Aorta (tissue), 5 donors: ENCODE data around the gene DCLRE1A. TPM values are rescaled to one million over a fixed set of nuclear protein-coding genes. Genes with fewer than 3 reads are reported as not detected.
"Not testable (repeated sequence)": the region's sequence is repeated elsewhere in the genome, so short reads cannot be mapped to it uniquely, and the experiment has no call there.

Experiments
- ATAC-seq: fragments of 200-7000 bp; cut with Tn5 transposase; one replicate; pipeline ENCODE4 v1.9.1; 2022; ENCODE audit warnings: moderate library complexity; ENCODE audit not compliant: low FRiP score
- DNase-seq, 2 donors: peaks; one replicate each; pipeline ENCODE4 v3.0.0-alpha.2; 2020
- H3K27ac ChIP-seq, 2 donors: one replicate each; pipeline ENCODE4 v1.5.1; 2013; ENCODE audit warnings: low read length in 2 of 2, mild to moderate bottlenecking in 2 of 2, moderate library complexity in 2 of 2, control low read depth in 1 of 2, inconsistent platforms in 1 of 2, low read depth in 1 of 2
- H3K27me3 ChIP-seq, 2 donors: one replicate each; pipeline ENCODE4 v1.6.1; 2013; ENCODE audit warnings: control low read depth in 1 of 2, low read length in 1 of 2, mild to moderate bottlenecking in 1 of 2, moderate library complexity in 1 of 2; ENCODE audit not compliant: insufficient read depth in 2 of 2, control insufficient read depth in 1 of 2
- H3K36me3 ChIP-seq, 2 donors: one replicate each; pipeline ENCODE4 v1.6.1; 2013; ENCODE audit warnings: control low read depth in 1 of 2, low read length in 1 of 2, mild to moderate bottlenecking in 1 of 2; ENCODE audit not compliant: insufficient read depth in 2 of 2, control insufficient read depth in 1 of 2
- H3K4me1 ChIP-seq, 2 donors: one replicate each; pipeline ENCODE4 v1.6.1; 2013; ENCODE audit warnings: low read length in 2 of 2, control low read depth in 1 of 2, mild to moderate bottlenecking in 1 of 2, moderate library complexity in 1 of 2; ENCODE audit not compliant: insufficient read depth in 2 of 2, control insufficient read depth in 1 of 2
- H3K4me3 ChIP-seq, 2 donors: one replicate each; pipeline ENCODE4 v1.5.1; 2013; ENCODE audit warnings: low read length in 2 of 2, control low read depth in 1 of 2, mild to moderate bottlenecking in 1 of 2
- H3K9me3 ChIP-seq: one replicate; pipeline ENCODE4 v1.6.1; 2013; ENCODE audit warnings: mild to moderate bottlenecking, low read length; ENCODE audit not compliant: control insufficient read depth
- WGBS, 2 donors: extraction: QIAGEN DNeasy Blood & Tissue Kit; methylation state at CpG; one replicate each; pipeline ENCODE4 v1.1.7; 2013; 5-methylcytosine and 5-hydroxymethylcytosine counted together
- intact Hi-C, 2 donors: fragments of 100-400 bp; cut with DNase I; formaldehyde crosslinking; loops; one replicate each; pipeline versions ENCODE4 v1.14.2 to v1.15.0; 2022
- polyA plus RNA-seq, 2 donors: library from polyadenylated mRNA; stranded (reverse); fragments of 200-250 nt; gene quantifications; one replicate each; pipeline ENCODE4 v1.2.3, GENCODE V29; 2013
- total RNA-seq, 2 donors: library from RNA; stranded (reverse); fragmentation: NEBNext Ultra II Directional; extraction: Animal tissue kit (Norgen Biotek cat#: 25700); gene quantifications; one replicate each; pipeline ENCODE4 v1.2.1, GENCODE V29; 2021
- donor health status: healthy with polysubstance abuse.
- donor health status: Bipolar disorder and iron deficiency.
- donor health status: DM: no; HTN: no; CAD: no.
- donor health status: DM: no; HTN: no; CAD: no.
- donor health status: DM: yes; HTN: yes; CAD: no.

The DCLRE1A gene
- total and polyA plus RNA-seq, 4 donors, result 1.9 to 3.8 (median 2.7) TPM

DNA sequence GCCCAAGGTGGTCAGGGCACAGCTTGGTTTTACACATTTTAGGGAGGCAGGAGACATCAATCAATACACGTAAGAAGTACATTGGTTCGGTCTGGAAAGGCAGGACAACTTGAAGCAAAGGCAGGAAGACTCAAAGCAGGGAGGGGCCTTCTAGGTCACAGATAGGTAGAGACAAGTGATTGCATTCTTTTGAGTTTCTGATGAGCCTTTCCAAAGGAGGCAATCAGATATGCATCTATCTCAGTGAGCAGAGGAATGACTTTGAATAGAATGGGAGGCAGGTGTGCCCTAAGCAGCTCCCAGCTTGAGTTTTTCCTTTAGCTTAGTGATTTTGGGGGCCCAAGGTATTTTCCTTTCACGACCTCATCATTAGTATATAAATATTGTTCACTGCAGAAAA lies 32.6 kb downstream of the DCLRE1A start:
- intact Hi-C loops, H3K9me3 ChIP-seq, H3K4me3 ChIP-seq, ATAC-seq, H3K27ac ChIP-seq, H3K27me3 ChIP-seq, DNase-seq, H3K4me1 ChIP-seq, H3K36me3 ChIP-seq: not testable (repeated sequence)
- WGBS, 2 donors, result 78 to 88% methylated on average over 3 of the region's 3 CpGs

DNA sequence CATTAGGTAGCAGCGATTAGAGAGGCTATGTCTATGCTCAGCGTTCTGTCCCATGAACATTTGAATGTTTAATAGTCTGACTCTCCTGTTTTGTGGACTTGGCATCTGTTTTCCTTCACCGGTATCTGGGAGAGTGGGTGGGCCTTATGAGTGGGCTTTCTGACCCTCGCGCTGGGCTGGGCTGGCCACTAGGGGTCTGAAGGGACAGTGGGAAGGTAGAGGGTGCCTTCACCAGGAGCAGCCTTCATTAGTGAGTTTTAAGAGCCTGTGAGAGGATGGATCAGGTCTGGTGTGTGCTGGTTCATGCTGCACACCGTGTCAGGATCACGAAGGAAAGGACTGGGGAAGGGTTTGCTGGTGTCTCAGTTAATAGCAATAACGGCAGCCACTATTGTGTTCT lies 33.4 kb downstream of the DCLRE1A start:
- no peaks in the 10 kb centered on the region for H3K36me3 ChIP-seq
- 59 to 64% methylated on average over 8 of the region's 8 CpGs for WGBS, 2 donors

DNA sequence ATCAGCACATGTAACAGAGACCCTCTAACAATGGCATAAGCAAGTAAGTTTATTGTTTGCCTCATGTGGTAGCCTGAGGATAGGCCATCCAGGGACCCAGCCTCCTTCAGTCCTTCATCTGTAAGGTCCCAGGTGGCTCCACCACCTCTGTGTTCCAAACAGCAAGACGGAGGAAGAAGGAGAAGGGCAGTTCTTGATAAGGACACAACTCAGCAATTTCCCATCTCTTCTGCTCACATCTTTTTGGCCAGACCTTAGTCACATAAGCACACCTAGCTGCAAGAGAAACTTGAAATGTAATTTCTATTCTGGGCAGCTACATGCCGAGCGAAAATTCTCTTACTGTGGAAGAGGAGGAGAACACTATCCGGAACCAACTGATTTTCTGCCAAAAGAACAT lies 33.9 kb downstream of the DCLRE1A start:
- no peak for DNase-seq
- no peaks in the 10 kb centered on the region for H3K27me3 ChIP-seq
- H3K27ac ChIP-seq, result no peak overlapping the region
- no peaks in the 10 kb centered on the region for H3K36me3 ChIP-seq
- no peak overlapping the region for H3K4me3 ChIP-seq
- 66 to 75% methylated on average over 4 of the region's 4 CpGs for WGBS, 2 donors
- no peaks in the 10 kb centered on the region for H3K4me1 ChIP-seq
- intact Hi-C loops, result no loop called here
- H3K9me3 ChIP-seq, result no peaks in the 10 kb centered on the region
- no peak for ATAC-seq

More for the DNA sequence above, 33.4 kb downstream of the DCLRE1A start:
- DNase-seq (no peak), ATAC-seq (no peak)
- Histone ChIP-seq H3K27ac (no peak overlapping the region), H3K4me1 (no peaks in the 10 kb centered on the region), H3K9me3 (no peaks in the 10 kb centered on the region), H3K4me3 (no peak overlapping the region), H3K27me3 (no peaks in the 10 kb centered on the region)
- intact Hi-C loops, result no loop called here

DNA sequence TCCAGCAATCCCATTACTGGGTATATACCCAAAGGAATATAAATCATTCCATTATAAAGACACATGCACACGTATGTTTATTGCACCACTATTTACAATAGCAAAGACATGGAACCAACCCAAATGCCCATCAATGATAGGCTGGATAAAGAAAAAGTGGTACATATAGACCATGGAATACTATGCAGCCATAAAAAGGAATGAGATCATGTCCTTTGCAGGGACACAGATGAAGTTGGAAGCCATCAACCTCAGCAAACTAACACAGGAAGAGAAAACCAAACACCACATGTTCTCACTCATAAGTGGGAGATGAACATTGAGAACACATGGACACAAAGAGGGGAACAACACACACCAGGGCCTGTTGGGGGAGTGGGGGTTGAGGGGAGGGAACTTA lies 39.2 kb downstream of the DCLRE1A start:
- H3K4me1 ChIP-seq, H3K27me3 ChIP-seq, ATAC-seq, H3K4me3 ChIP-seq, H3K27ac ChIP-seq, intact Hi-C loops, DNase-seq, H3K36me3 ChIP-seq, H3K9me3 ChIP-seq: not testable (repeated sequence)
- 94% methylated on average over 1 of the region's 1 CpG for WGBS, 2 donors

DNA sequence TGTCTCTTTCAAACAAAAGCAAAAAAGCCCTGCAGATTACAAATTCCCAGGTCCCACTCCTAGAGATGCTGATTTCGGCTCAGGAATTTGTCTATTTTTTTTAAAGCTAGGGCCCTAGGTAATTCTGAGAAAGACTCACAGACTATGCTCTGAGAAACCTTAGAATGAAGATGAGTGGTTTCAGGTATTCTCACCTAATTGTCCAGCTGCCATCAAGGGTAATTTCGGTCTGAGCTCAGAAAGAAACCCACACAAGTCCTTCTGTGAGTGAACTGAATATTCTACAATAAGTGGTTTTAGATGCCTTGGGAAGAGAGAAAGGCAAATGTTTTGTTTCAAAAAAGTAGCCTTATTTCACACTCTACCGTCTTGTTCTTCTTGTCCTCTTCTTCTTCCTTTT lies 45.7 kb downstream of the DCLRE1A start:
- ATAC-seq, result no peak
- intact Hi-C loops, result no loop called here

DNA sequence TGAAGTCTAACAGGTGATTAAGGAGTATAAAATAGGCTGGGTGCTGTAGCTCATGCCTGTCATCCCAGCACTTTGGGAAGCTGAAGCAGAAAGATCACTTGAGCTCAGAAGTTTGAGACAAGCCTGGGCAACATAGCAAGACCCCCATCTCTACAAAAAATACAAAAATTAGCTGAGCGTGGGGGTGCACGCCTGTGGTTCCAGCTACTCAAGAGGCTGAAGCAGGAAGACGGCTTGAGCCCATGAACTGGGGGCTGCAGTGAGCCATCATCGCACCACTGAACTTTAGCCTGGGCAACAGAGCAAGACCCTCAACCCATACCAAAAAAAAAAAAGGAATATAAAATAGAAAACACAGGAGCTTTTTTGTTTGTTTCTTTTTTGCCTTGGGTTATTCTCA lies 47.4 kb downstream of the DCLRE1A start:
- H3K4me1 ChIP-seq, result no peaks in the 10 kb centered on the region
- H3K27me3 ChIP-seq, result peaks cover 0 to 1% of the 10 kb centered on the region in 2 donors
- no peak overlapping the region for H3K4me3 ChIP-seq
- no peak for ATAC-seq
- no peak overlapping the region for H3K27ac ChIP-seq
- intact Hi-C loops, result no loop called here
- WGBS, 2 donors, result 95 to 97% methylated on average over 4 of the region's 4 CpGs
- no peak for DNase-seq
- H3K36me3 ChIP-seq, result no peaks in the 10 kb centered on the region
- H3K9me3 ChIP-seq, result no peaks in the 10 kb centered on the region

More for the DNA sequence above, 45.7 kb downstream of the DCLRE1A start:
- no peak for DNase-seq
- H3K4me1 ChIP-seq, result no peaks in the 10 kb centered on the region
- no peaks in the 10 kb centered on the region for H3K27me3 ChIP-seq
- H3K9me3 ChIP-seq, result no peaks in the 10 kb centered on the region
- 81 to 85% methylated on average over 3 of the region's 3 CpGs for WGBS, 2 donors
- H3K4me3 ChIP-seq, result no peak overlapping the region
- no peak overlapping the region for H3K27ac ChIP-seq
- no peaks in the 10 kb centered on the region for H3K36me3 ChIP-seq

DNA sequence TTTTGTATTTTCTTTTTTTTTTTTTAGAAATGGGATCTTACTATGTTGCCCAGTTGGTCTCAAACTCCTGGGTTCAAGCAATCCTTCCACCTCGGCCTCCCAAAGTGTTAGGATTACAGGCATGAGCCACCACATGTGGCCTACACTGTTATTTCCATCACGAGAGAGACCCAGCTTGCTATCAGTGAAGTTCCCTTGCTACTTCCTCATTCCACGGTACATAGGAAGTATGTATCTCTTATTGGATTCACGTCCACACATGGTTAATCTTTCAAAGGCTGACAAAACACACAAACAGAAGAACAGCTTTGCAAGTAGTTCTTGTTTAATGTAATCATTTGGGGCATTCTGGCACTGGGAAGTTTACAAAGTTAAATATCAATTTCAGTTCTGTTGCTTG lies 50.9 kb downstream of the DCLRE1A start:
- intact Hi-C loops, result no loop called here
- Histone ChIP-seq H3K4me1 (no peaks in the 10 kb centered on the region), H3K36me3 (no peaks in the 10 kb centered on the region), H3K4me3 (no peak overlapping the region), H3K9me3 (no peaks in the 10 kb centered on the region), H3K27ac (no peak overlapping the region), H3K27me3 (peaks cover 0 to 1% of the 10 kb centered on the region in 2 donors)
- DNase-seq (no peak), ATAC-seq (no peak)
- WGBS, 2 donors, result 78 to 84% methylated on average over 4 of the region's 4 CpGs

DNA sequence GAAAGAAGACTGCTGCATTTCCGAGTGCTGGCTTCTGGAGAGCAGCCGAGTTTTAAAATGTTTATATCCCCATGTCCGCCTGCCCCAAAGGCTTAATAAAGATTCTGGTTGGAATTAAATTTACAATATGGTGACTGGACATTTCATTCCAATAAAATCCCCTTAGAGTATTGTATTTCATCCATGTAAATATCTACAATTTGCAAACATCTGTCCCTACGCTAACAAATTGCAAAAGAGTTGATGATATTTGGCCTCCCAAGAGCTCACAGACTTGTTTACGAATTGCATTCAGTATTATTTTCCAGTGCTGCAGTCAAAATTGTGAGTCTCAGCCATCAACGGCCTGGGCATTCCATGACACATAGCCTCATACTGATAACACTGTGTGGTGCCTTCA lies 52.3 kb downstream of the DCLRE1A start:
- Histone ChIP-seq H3K27ac (no peak overlapping the region), H3K4me3 (no peak overlapping the region), H3K4me1 (no peaks in the 10 kb centered on the region), H3K36me3 (no peaks in the 10 kb centered on the region), H3K9me3 (no peaks in the 10 kb centered on the region), H3K27me3 (peaks cover 0 to 1% of the 10 kb centered on the region in 2 donors)
- 91% methylated on average over 6 of the region's 6 CpGs for WGBS, 2 donors
- no peak for DNase-seq
- no peak for ATAC-seq
- intact Hi-C loops, result no loop called here

DNA sequence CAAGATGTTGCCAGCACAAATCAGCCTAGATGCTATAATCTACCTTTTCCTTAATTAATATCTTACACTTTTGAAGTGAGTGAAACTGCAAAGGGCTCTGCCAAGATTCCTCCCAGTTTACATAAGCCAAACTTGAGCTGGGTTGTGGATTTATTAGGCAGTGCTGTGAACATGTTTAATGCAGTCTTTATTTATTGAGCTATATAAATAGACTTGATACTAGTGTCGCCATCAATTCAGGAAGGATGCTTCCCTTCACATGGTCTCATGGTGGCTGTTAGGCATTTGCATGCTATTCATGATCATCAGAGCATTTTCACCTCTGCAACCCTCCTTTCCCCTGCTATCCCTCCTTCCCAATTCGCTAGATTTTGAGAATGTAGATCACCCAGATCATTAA lies 62.2 kb downstream of the DCLRE1A start:
- intact Hi-C loops, result loop anchor here in 1 of 2 donors (10.0 kb wide), 1 partner anchor 87 kb away; no protein-coding TSS in a partner anchor
- Histone ChIP-seq H3K4me3 (no peak overlapping the region), H3K36me3 (no peaks in the 10 kb centered on the region)

More for the DNA sequence above, 62.2 kb downstream of the DCLRE1A start:
- no peak for DNase-seq
- no peak for ATAC-seq
- Histone ChIP-seq H3K9me3 (no peaks in the 10 kb centered on the region), H3K27ac (no peak overlapping the region), H3K27me3 (no peaks in the 10 kb centered on the region), H3K4me1 (no peaks in the 10 kb centered on the region)
- 57 to 77% methylated on average over 2 of the region's 2 CpGs for WGBS, 2 donors
